Neutrophil (primary cell): Measurements from ENCODE around the gene GULP1.

ENCODE experiments used
- H3K27ac ChIP-seq: fragments of 200-600 bp; sonication (generic); 2 replicates; pipeline ENCODE4 v1.5.1; 2016; ENCODE audit warnings: mild to moderate bottlenecking, moderate library complexity
- H3K27me3 ChIP-seq: fragments of 200-600 bp; sonication (generic); 2 replicates; pipeline ENCODE4 v1.6.0; 2016; ENCODE audit warnings: mild to moderate bottlenecking
- H3K36me3 ChIP-seq: fragments of 200-600 bp; sonication (generic); 2 replicates; pipeline ENCODE4 v1.5.1; 2017
- H3K4me1 ChIP-seq, 2 experiments: fragments of 200-600 bp in 1 of 2; sonication (generic) in 1 of 2; 1 replicate in 1 of 2; 2 replicates in 1 of 2; pipeline versions ENCODE4 v1.5.1 to v1.6.1; 2013 to 2016; ENCODE audit warnings: low read depth in 1 of 2, low read length in 1 of 2, mild to moderate bottlenecking in 1 of 2, moderate library complexity in 1 of 2; ENCODE audit not compliant: control insufficient read depth in 1 of 2, insufficient read depth in 1 of 2
- H3K4me3 ChIP-seq, 2 experiments: fragments of 200-600 bp in 1 of 2; sonication (generic) in 1 of 2; 1 replicate in 1 of 2; 2 replicates in 1 of 2; pipeline ENCODE4 v1.5.1; 2013 to 2016; ENCODE audit warnings: low read depth in 1 of 2, low read length in 1 of 2, mild to moderate bottlenecking in 1 of 2, moderate library complexity in 1 of 2
- H3K9me3 ChIP-seq: fragments of 200-600 bp; sonication (generic); 2 replicates; pipeline ENCODE4 v1.5.1; 2016
- CTCF ChIP-seq: fragments of 200-600 bp; sonication (generic); IDR thresholded peaks from 2 replicates; pipeline ENCODE4 v1.5.1; 2016; ENCODE audit warnings: antibody characterized with exemption

GULP1 gene

DNA sequence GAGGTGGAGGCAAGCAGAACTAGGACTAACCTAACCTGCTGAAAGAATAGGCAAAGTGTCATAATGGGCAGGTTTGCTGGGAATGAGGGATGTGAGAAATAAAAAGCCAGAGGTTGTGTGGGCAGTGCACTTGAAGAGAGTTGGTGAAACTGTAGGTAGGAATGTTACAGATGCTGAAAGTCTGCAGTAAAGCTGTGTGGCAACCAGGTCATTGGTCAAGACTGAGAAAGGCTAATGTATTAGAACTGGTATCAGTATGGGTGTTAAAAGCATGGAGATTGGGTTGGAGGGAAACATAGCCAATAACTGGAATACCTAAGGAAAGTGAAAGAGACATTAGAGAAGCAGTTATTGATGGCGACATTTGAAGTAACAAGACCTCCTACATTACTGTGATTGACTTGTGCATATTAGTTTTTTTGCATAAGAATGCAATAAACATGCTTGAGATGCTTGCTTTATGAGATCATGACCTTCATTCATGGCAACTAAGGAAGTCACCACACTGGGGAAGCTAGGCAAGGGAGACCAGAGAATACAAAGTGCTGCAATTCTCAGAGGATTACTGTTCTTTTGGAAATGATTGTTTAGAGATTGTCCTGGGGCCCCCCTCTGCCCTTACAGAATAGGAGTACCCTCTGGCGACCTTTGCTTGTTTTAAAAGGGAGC, 11.8 kb downstream of the GULP1 start:
- Histone ChIP-seq H3K4me3 (no peak overlapping the region), H3K9me3 (no peaks in the 10 kb centered on the region), H3K36me3 (no peaks in the 10 kb centered on the region), H3K27me3 (no peaks in the 10 kb centered on the region), H3K27ac (no peak overlapping the region), H3K4me1 (no peaks in the 10 kb centered on the region)
- no peak for TF ChIP-seq CTCF

DNA sequence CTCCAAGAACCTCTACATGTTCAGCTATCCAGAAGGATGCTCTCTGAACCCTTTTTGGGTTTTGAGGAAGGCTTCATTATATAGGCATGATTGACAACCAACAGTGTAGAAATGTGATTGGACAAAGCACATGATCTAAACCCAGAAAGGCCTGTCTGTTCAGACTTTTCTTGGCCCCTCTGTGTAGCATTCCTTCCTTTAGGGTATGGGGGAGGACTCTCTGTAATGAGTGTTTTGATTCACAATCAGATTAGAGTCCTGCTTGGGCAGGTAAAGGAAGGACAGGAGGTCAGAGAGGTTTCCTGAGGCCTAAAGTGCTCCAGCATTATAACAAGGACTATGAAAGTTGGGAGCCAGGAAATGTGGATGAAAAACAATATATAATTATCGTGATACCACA, 13.6 kb downstream of the GULP1 start:
- no peak for TF ChIP-seq CTCF
- no peaks in the 10 kb centered on the region for H3K36me3 ChIP-seq
- H3K9me3 ChIP-seq = no peaks in the 10 kb centered on the region
- H3K4me1 ChIP-seq = no peaks in the 10 kb centered on the region
- no peaks in the 10 kb centered on the region for H3K27me3 ChIP-seq
- no peak overlapping the region for H3K27ac ChIP-seq
- no peak overlapping the region for H3K4me3 ChIP-seq

GRCh38 chr2:188306271-188306670, 14.6 kb downstream of the GULP1 start:
- Histone ChIP-seq H3K27me3 (no peaks in the 10 kb centered on the region), H3K4me1 (no peaks in the 10 kb centered on the region), H3K27ac (no peak overlapping the region), H3K36me3 (no peaks in the 10 kb centered on the region), H3K9me3 (no peaks in the 10 kb centered on the region), H3K4me3 (no peak overlapping the region)
- TF ChIP-seq CTCF = no peak

GRCh38 chr2:188307850-188308283, 16.2 kb downstream of the GULP1 start:
- H3K9me3 ChIP-seq = no peaks in the 10 kb centered on the region
- TF ChIP-seq CTCF = no peak
- no peaks in the 10 kb centered on the region for H3K27me3 ChIP-seq
- no peaks in the 10 kb centered on the region for H3K4me1 ChIP-seq
- H3K36me3 ChIP-seq = no peaks in the 10 kb centered on the region
- no peak overlapping the region for H3K4me3 ChIP-seq
- H3K27ac ChIP-seq = no peak overlapping the region

GRCh38 chr2:188308483-188308882, 16.8 kb downstream of the GULP1 start:
- no peak overlapping the region for H3K27ac ChIP-seq
- no peaks in the 10 kb centered on the region for H3K9me3 ChIP-seq
- no peaks in the 10 kb centered on the region for H3K4me1 ChIP-seq
- H3K36me3 ChIP-seq = no peaks in the 10 kb centered on the region
- no peak for TF ChIP-seq CTCF
- no peaks in the 10 kb centered on the region for H3K27me3 ChIP-seq
- H3K4me3 ChIP-seq = no peak overlapping the region

GRCh38 chr2:188309364-188309763, 17.7 kb downstream of the GULP1 start:
- no peaks in the 10 kb centered on the region for H3K9me3 ChIP-seq
- no peak for TF ChIP-seq CTCF
- no peak overlapping the region for H3K27ac ChIP-seq
- H3K4me3 ChIP-seq = no peak overlapping the region
- H3K4me1 ChIP-seq = no peaks in the 10 kb centered on the region
- H3K36me3 ChIP-seq = no peaks in the 10 kb centered on the region
- no peaks in the 10 kb centered on the region for H3K27me3 ChIP-seq
